GM23248 (cell line): ENCODE measurements around the gene SLC29A4. TPM values are rescaled to one million over a fixed set of nuclear protein-coding genes. Genes with fewer than 3 reads are reported as not detected.
"Not testable (repeated sequence)": the region's sequence is repeated elsewhere in the genome, so short reads cannot be mapped to it uniquely, and the experiment has no call there.

Experiments
- DNase-seq: peaks from one replicate; pipeline ENCODE4 v3.0.0-alpha.2; 2015
- H2AFZ ChIP-seq: fragments of 200-600 bp; sonication (generic); 2 replicates; pipeline ENCODE4 v1.6.1; 2016; ENCODE audit warnings: antibody characterized with exemption
- H3F3A ChIP-seq: fragments of 200-600 bp; sonication (generic); 2 replicates; pipeline ENCODE4 v1.6.1; 2016; ENCODE audit warnings: mild to moderate bottlenecking, antibody characterized with exemption, mixed run types; ENCODE audit not compliant: insufficient read depth
- H3K27ac ChIP-seq: fragments of 200-600 bp; sonication (generic); 2 replicates; pipeline ENCODE4 v1.5.1; 2016; ENCODE audit warnings: mild to moderate bottlenecking
- H3K27me3 ChIP-seq: fragments of 200-600 bp; sonication (generic); replicated peaks from 2 replicates; pipeline ENCODE4 v1.6.1; 2016; ENCODE audit warnings: mild to moderate bottlenecking; ENCODE audit not compliant: insufficient read depth
- H3K36me3 ChIP-seq: fragments of 200-600 bp; sonication (generic); 2 replicates; pipeline ENCODE4 v1.6.1; 2016; ENCODE audit warnings: low read depth, mild to moderate bottlenecking
- H3K4me1 ChIP-seq: fragments of 200-600 bp; sonication (generic); 2 replicates; pipeline ENCODE4 v1.6.1; 2016; ENCODE audit warnings: mild to moderate bottlenecking; ENCODE audit not compliant: insufficient read depth
- H3K4me2 ChIP-seq: fragments of 200-600 bp; sonication (generic); one replicate; pipeline ENCODE4 v1.6.1; 2016; ENCODE audit warnings: mild to moderate bottlenecking; ENCODE audit not compliant: unreplicated experiment
- H3K4me3 ChIP-seq: fragments of 200-600 bp; sonication (generic); 2 replicates; pipeline ENCODE4 v1.5.1; 2016; ENCODE audit warnings: mild to moderate bottlenecking
- H3K79me2 ChIP-seq: fragments of 200-600 bp; sonication (generic); 2 replicates; pipeline ENCODE4 v1.6.1; 2016; ENCODE audit warnings: mild to moderate bottlenecking; ENCODE audit not compliant: insufficient read depth
- H3K9ac ChIP-seq: fragments of 200-600 bp; sonication (generic); 2 replicates; pipeline ENCODE4 v1.6.1; 2016; ENCODE audit warnings: mild to moderate bottlenecking
- H3K9me2 ChIP-seq: fragments of 200-600 bp; sonication (generic); 2 replicates; pipeline ENCODE4 v1.6.1; 2016; ENCODE audit warnings: mixed run types, mild to moderate bottlenecking, moderate library complexity; ENCODE audit not compliant: insufficient read depth
- H3K9me3 ChIP-seq: fragments of 200-600 bp; sonication (generic); one replicate; pipeline ENCODE4 v1.6.1; 2017; ENCODE audit warnings: low read depth
- H4K20me1 ChIP-seq: fragments of 200-600 bp; sonication (generic); 2 replicates; pipeline ENCODE4 v1.6.0; 2016; ENCODE audit not compliant: insufficient read depth
- EZH2 ChIP-seq: fragments of 200-600 bp; sonication (generic); IDR thresholded peaks from 2 replicates; pipeline ENCODE4 v1.6.1; 2018; ENCODE audit warnings: antibody characterized with exemption, mild to moderate bottlenecking; ENCODE audit not compliant: insufficient read depth, poor library complexity, severe bottlenecking
- EZH2phosphoT487 ChIP-seq: fragments of 200-600 bp; sonication (generic); IDR thresholded peaks from 2 replicates; pipeline ENCODE4 v1.6.1; 2018; ENCODE audit warnings: antibody characterized with exemption, moderate library complexity, mild to moderate bottlenecking, low read depth; ENCODE audit not compliant: insufficient read depth
- WGBS, 2 experiments: methylation state at CpG; one replicate each; pipeline ENCODE4 v1.1.6; 2015 to 2017; ENCODE audit warnings: low lambda C conversion rate in 2 of 2, low coverage in 1 of 2; ENCODE audit errors: missing lambda C conversion rate in 2 of 2; 5-methylcytosine and 5-hydroxymethylcytosine counted together
- in situ Hi-C: fragments of 300-500 bp; cut with MboI; formaldehyde crosslinking; loops from 2 replicates; pipeline ENCODE4 v1.15.0; 2020
- polyA plus RNA-seq: library from polyadenylated mRNA; unstranded; fragments of >200 nt; fragmentation: Nextera tagmentation; extraction: Ambion mirVana; gene quantifications from 2 replicates; pipeline ENCODE4 v1.2.1, GENCODE V29; 2016
- total RNA-seq: library from RNA; depleted of rRNA; stranded (reverse); fragments of >200 nt; shearing (Covaris generic); gene quantifications from 2 replicates; pipeline ENCODE4 v1.2.3, GENCODE V29; 2014

Gene SLC29A4
- total and polyA plus RNA-seq, 2 experiments from 2014 or later: 0.35 to 1.2 TPM

DNA sequence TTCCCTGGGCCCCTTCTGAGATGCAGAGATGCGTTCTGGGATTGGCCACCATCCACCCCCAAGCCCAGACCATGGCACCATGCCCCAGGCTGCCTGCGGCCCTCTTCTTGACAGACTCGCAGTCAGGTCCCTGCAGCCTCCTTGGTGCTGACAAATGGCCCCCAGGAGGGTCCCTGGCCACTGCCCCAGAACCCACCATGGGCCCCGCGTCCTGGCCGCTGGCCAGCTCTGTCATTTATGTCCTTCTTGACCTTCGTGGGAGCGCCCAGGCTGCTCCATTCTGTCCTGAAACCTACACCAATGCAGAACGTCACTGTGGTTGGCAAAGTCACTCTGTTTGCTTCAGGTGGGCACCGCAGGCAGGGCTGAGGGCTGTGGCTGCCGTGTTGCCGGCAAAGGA, 39.5 kb upstream of the SLC29A4 start:
- Histone ChIP-seq H3K9ac (no peak overlapping the region), H3K9me2 (no peaks in the 10 kb centered on the region), H3K79me2 (no peaks in the 10 kb centered on the region), H3K4me3 (no peak overlapping the region), H3K27me3 (no peaks in the 10 kb centered on the region), H3K36me3 (no peaks in the 10 kb centered on the region), H3F3A (no peaks in the 10 kb centered on the region), H4K20me1 (no peaks in the 10 kb centered on the region), H3K9me3 (no peaks in the 10 kb centered on the region), H3K4me1 (no peaks in the 10 kb centered on the region), H2AFZ (no peak overlapping the region), H3K4me2 (no peak overlapping the region), H3K27ac (no peak overlapping the region)
- WGBS, 2 experiments: 88 to 92% methylated on average over 12 of the region's 12 CpGs
- no peak for DNase-seq
- in situ Hi-C loops: loop anchor here (25.0 kb wide), 1 partner anchor 444 kb away; no protein-coding TSS in a partner anchor
- TF ChIP-seq EZH2phosphoT487 (no peak), EZH2 (no peak)

- H3K4me3 ChIP-seq: no peak overlapping the region
- H3K9me3 ChIP-seq: no peaks in the 10 kb centered on the region
- H2AFZ ChIP-seq: no peak overlapping the region
- TF ChIP-seq EZH2phosphoT487: no peak
- TF ChIP-seq EZH2: no peak
- H3K36me3 ChIP-seq: no peaks in the 10 kb centered on the region
- in situ Hi-C loops: loop anchor here (25.0 kb wide), 1 partner anchor 439 kb away; no protein-coding TSS in a partner anchor
- no peaks in the 10 kb centered on the region for H3K27me3 ChIP-seq
- no peaks in the 10 kb centered on the region for H3K4me1 ChIP-seq
- H3K79me2 ChIP-seq: no peaks in the 10 kb centered on the region
- no peaks in the 10 kb centered on the region for H3K9me2 ChIP-seq
- no peaks in the 10 kb centered on the region for H4K20me1 ChIP-seq
- WGBS, 2 experiments: 37 to 39% methylated on average over 29 to 31 of the region's 31 CpGs
- DNase-seq: no peak
- H3F3A ChIP-seq: no peaks in the 10 kb centered on the region
- no peak overlapping the region for H3K4me2 ChIP-seq
- no peak overlapping the region for H3K27ac ChIP-seq
- H3K9ac ChIP-seq: no peak overlapping the region
Measured at GRCh38 chr7:5248201-5248885, 34.4 kb upstream of the SLC29A4 start.

GRCh38 chr7:5250787-5251186, 32.0 kb upstream of the SLC29A4 start:
- not testable (repeated sequence) for DNase-seq, H3K27me3 ChIP-seq

DNA sequence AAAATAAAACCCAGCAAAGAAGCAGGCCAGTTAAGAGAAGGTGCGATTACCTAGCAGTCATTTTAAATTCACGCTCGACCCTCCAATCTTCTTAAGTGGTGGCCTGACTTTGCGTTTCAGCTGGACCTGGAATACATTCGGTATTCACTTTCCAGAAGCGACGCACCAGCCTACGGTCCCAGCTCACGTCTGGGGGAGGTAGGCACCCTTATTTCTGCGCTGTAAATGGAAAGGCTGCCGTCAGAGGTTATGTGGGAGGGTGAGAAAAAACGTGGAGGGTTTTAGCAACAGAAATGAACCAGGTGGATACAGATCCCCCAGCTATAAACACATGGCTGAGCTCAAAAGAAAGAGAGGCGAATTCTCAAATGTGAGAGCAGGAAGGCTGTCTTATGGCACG, 29.2 kb upstream of the SLC29A4 start:
- WGBS, 2 experiments: 77 to 79% methylated on average over 14 of the region's 14 CpGs
- H3K36me3 ChIP-seq, H3K9me3 ChIP-seq: not testable (repeated sequence)

More at GRCh38 chr7:5250787-5251186, 32.0 kb upstream of the SLC29A4 start:
- H3K9me2 ChIP-seq, H3K4me2 ChIP-seq, H3K9ac ChIP-seq, H2AFZ ChIP-seq, H4K20me1 ChIP-seq, H3K4me1 ChIP-seq, H3K9me3 ChIP-seq, in situ Hi-C loops, H3K4me3 ChIP-seq, H3K36me3 ChIP-seq, H3F3A ChIP-seq, H3K79me2 ChIP-seq, H3K27ac ChIP-seq: not testable (repeated sequence)
- WGBS, 2 experiments: 73 to 82% methylated on average over 8 of the region's 8 CpGs

GRCh38 chr7:5254371-5254770, 28.4 kb upstream of the SLC29A4 start:
- H3K79me2 ChIP-seq, H3K4me2 ChIP-seq, in situ Hi-C loops, H3K27ac ChIP-seq, H4K20me1 ChIP-seq, H3K9ac ChIP-seq, H3K9me2 ChIP-seq, H2AFZ ChIP-seq, H3K4me3 ChIP-seq, H3K27me3 ChIP-seq, H3K36me3 ChIP-seq, DNase-seq, H3K4me1 ChIP-seq, H3K9me3 ChIP-seq, H3F3A ChIP-seq: not testable (repeated sequence)
- 55 to 62% methylated on average over 9 of the region's 9 CpGs for WGBS, 2 experiments

More for the DNA sequence above, 29.2 kb upstream of the SLC29A4 start:
- H3K79me2 ChIP-seq, H2AFZ ChIP-seq, H3K9me2 ChIP-seq, H3K4me3 ChIP-seq, DNase-seq, H3K27ac ChIP-seq, H3K4me2 ChIP-seq, H3F3A ChIP-seq, H3K27me3 ChIP-seq, H4K20me1 ChIP-seq, H3K9ac ChIP-seq, H3K4me1 ChIP-seq, in situ Hi-C loops: not testable (repeated sequence)
